HepG2 (cell line): ENCODE data around the gene ACAT1. TPM values are rescaled to one million over a fixed set of nuclear protein-coding genes. Genes with fewer than 3 reads are reported as not detected.

Experiments
- ATM ChIP-seq: fragments of 450-650 bp; IDR thresholded peaks from 2 replicates; pipeline ENCODE4 v1.7.1; 2017; ENCODE audit warnings: mild to moderate bottlenecking, borderline replicate concordance
- BHLHE40 ChIP-seq: IDR thresholded peaks from 2 replicates; pipeline ENCODE4 v1.6.1; 2011; ENCODE audit warnings: low read length, improper control_type of control experiment
- EEA1 ChIP-seq: sonication (generic); formaldehyde crosslinking; IDR thresholded peaks from 2 replicates; pipeline ENCODE4 v1.5.1; 2020; ENCODE audit warnings: mild to moderate bottlenecking, missing genetic modification reagents, borderline replicate concordance
- HIVEP1 ChIP-seq: sonication (generic); formaldehyde crosslinking; IDR thresholded peaks from 2 replicates; pipeline ENCODE4 v1.4.0; 2020; ENCODE audit warnings: mild to moderate bottlenecking, missing genetic modification reagents
- PHF20 ChIP-seq: sonication (generic); formaldehyde crosslinking; IDR thresholded peaks from 2 replicates; pipeline ENCODE4 v1.5.0; 2020; ENCODE audit warnings: mild to moderate bottlenecking, missing genetic modification reagents
- PHF21A ChIP-seq: sonication (generic); formaldehyde crosslinking; IDR thresholded peaks from 2 replicates; pipeline ENCODE4 v1.5.0; 2020; ENCODE audit warnings: mild to moderate bottlenecking, missing genetic modification reagents
- RBAK ChIP-seq: sonication (generic); formaldehyde crosslinking; IDR thresholded peaks from 2 replicates; pipeline ENCODE4 v1.5.1; 2020; ENCODE audit warnings: mild to moderate bottlenecking, missing genetic modification reagents
- RBM39 ChIP-seq: fragments of 200-400 bp; formaldehyde crosslinking; IDR thresholded peaks from one replicate; pipeline ENCODE4 v1.6.1; 2018; ENCODE audit warnings: antibody characterized with exemption, mild to moderate bottlenecking, low read depth, low read length; ENCODE audit not compliant: poor library complexity, severe bottlenecking
- SETDB1 ChIP-seq: sonication (generic); formaldehyde crosslinking; IDR thresholded peaks from 2 replicates; pipeline ENCODE4 v1.5.1; 2020; ENCODE audit warnings: missing genetic modification reagents, mild to moderate bottlenecking, borderline replicate concordance
- SNAI1 ChIP-seq: sonication (generic); formaldehyde crosslinking; IDR thresholded peaks from 2 replicates; pipeline ENCODE4 v1.5.0; 2020; ENCODE audit warnings: mild to moderate bottlenecking, missing genetic modification reagents, borderline replicate concordance
- SP140L ChIP-seq: sonication (generic); formaldehyde crosslinking; IDR thresholded peaks from 2 replicates; pipeline ENCODE4 v1.4.0; 2020; ENCODE audit warnings: missing genetic modification reagents, borderline replicate concordance
- STAG1 ChIP-seq: sonication (generic); formaldehyde crosslinking; IDR thresholded peaks from 2 replicates; pipeline ENCODE4 v1.4.0; 2020; ENCODE audit warnings: missing genetic modification reagents
- ZNF20 ChIP-seq: sonication (generic); formaldehyde crosslinking; IDR thresholded peaks from 2 replicates; pipeline ENCODE4 v1.4.0; 2020; ENCODE audit warnings: mild to moderate bottlenecking, moderate library complexity, missing genetic modification reagents
- ZNF629 ChIP-seq: sonication (generic); formaldehyde crosslinking; conservative IDR thresholded peaks from 2 replicates; pipeline ENCODE4 v1.5.0; 2020; ENCODE audit warnings: missing genetic modification reagents
- polyA plus RNA-seq, 8 experiments: library from polyadenylated mRNA; depleted of rRNA in 3 of 8; stranded (reverse) in 7 of 8; unstranded in 1 of 8; fragments of >200 nt; fragmentation: Illumina TruSeq in 4 of 8; extraction: Trizol in 4 of 8; gene quantifications; 2 replicates each; pipeline versions ENCODE4 v1.2.1 to v1.2.3, GENCODE V29; 2011 to 2016; ENCODE audit warnings: low read depth in 4 of 8, missing spikeins in 1 of 8, mixed read lengths in 1 of 8; ENCODE audit not compliant: insufficient read depth in 1 of 8
- total RNA-seq, 5 experiments: library from RNA; depleted of rRNA; stranded (reverse); fragments of >200 nt; fragmentation: Illumina TruSeq; extraction: Trizol; gene quantifications; 2 replicates each; pipeline ENCODE4 v1.2.3, GENCODE V29; 2016; ENCODE audit warnings: low read depth in 1 of 5
- TF ChIP-seq, protein P1 (sequence below): sonication (generic); formaldehyde crosslinking; IDR thresholded peaks from 2 replicates; pipeline ENCODE4 v1.5.0; 2020; ENCODE audit warnings: mild to moderate bottlenecking, missing genetic modification reagents, borderline replicate concordance
- TF ChIP-seq, protein P2 (sequence below): sonication (generic); formaldehyde crosslinking; IDR thresholded peaks from 2 replicates; pipeline ENCODE4 v1.9.0; 2021; ENCODE audit warnings: missing genetic modification reagents, mild to moderate bottlenecking, borderline replicate concordance
- TF ChIP-seq, protein P3 (sequence below): sonication (generic); formaldehyde crosslinking; IDR thresholded peaks from 2 replicates; pipeline ENCODE4 v1.4.0; 2020; ENCODE audit warnings: missing genetic modification reagents
- TF ChIP-seq, protein P4 (sequence below): sonication (generic); formaldehyde crosslinking; IDR thresholded peaks from 2 replicates; pipeline ENCODE4 v1.8.1; 2023; ENCODE audit warnings: mild to moderate bottlenecking, moderate library complexity, missing genetic modification reagents

The ACAT1 gene
- total and polyA plus RNA-seq, 2 of the 13 experiments (the other 11 are each of a cell fraction or from before 2014, with no cell fraction given) = 103 to 165 TPM

DNA sequence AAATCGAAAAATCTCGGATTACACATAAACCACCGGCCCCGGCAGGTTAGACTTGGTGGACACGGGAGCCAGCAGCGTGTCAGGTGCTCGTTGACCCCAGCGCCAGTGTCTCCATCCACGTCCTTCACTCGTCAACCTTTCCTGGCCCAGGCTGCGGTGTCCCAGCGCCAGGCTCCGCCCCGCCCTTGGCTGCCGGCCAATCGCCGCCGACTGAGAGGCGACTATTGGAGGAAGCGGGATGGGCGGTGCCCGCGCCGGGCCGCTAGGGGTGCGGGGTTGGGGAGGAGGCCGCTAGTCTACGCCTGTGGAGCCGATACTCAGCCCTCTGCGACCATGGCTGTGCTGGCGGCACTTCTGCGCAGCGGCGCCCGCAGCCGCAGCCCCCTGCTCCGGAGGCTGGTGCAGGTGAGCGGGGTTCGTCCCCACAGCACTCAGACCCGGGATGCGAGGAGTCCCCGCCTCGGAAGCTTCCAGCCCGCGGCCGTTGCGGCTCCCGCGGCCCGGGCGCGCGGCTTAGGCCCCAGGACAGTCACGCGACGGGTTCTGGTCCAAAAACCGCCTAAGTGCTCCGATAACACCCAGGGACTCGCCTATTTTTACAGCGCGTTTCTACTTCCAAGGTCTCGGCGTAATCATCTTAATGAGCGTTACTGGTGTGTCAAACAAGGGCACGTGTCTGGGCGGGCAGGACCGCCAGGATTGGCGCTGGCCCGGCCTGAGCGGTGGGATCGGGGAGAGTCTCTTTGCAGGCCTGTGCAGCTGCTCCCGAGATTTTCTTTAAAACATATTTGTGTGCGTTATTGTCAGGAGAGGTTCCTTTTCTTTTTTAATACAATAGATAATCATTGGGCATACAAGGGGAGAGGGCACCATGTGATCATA, at the start of gene ACAT1 (continued):
- TF ChIP-seq PHF21A (CRISPR knock-in tag) (peak; percentile 54), RBM39 (peak; percentile 59), HIVEP1 (CRISPR knock-in tag) (no peak), SNAI1 (CRISPR knock-in tag) (no peak), PHF20 (CRISPR knock-in tag) (peak; percentile 33), ZNF629 (CRISPR knock-in tag) (no peak), ZNF20 (CRISPR knock-in tag) (0 out of 2 replicates have a peak, but pooled peaks have one; percentile 54), STAG1 (0 out of 2 replicates have a peak, but pooled peaks have one; percentile 2), ATM (no peak), RBAK (CRISPR knock-in tag) (no peak), SP140L (CRISPR knock-in tag) (no peak), EEA1 (CRISPR knock-in tag) (peak; percentile 87; the same call in 1 of the 2 replicates), SETDB1 (CRISPR knock-in tag) (no peak), BHLHE40 (peak; percentile 56; the same call in 1 of the 2 replicates)
- TF ChIP-seq, protein P1, sequence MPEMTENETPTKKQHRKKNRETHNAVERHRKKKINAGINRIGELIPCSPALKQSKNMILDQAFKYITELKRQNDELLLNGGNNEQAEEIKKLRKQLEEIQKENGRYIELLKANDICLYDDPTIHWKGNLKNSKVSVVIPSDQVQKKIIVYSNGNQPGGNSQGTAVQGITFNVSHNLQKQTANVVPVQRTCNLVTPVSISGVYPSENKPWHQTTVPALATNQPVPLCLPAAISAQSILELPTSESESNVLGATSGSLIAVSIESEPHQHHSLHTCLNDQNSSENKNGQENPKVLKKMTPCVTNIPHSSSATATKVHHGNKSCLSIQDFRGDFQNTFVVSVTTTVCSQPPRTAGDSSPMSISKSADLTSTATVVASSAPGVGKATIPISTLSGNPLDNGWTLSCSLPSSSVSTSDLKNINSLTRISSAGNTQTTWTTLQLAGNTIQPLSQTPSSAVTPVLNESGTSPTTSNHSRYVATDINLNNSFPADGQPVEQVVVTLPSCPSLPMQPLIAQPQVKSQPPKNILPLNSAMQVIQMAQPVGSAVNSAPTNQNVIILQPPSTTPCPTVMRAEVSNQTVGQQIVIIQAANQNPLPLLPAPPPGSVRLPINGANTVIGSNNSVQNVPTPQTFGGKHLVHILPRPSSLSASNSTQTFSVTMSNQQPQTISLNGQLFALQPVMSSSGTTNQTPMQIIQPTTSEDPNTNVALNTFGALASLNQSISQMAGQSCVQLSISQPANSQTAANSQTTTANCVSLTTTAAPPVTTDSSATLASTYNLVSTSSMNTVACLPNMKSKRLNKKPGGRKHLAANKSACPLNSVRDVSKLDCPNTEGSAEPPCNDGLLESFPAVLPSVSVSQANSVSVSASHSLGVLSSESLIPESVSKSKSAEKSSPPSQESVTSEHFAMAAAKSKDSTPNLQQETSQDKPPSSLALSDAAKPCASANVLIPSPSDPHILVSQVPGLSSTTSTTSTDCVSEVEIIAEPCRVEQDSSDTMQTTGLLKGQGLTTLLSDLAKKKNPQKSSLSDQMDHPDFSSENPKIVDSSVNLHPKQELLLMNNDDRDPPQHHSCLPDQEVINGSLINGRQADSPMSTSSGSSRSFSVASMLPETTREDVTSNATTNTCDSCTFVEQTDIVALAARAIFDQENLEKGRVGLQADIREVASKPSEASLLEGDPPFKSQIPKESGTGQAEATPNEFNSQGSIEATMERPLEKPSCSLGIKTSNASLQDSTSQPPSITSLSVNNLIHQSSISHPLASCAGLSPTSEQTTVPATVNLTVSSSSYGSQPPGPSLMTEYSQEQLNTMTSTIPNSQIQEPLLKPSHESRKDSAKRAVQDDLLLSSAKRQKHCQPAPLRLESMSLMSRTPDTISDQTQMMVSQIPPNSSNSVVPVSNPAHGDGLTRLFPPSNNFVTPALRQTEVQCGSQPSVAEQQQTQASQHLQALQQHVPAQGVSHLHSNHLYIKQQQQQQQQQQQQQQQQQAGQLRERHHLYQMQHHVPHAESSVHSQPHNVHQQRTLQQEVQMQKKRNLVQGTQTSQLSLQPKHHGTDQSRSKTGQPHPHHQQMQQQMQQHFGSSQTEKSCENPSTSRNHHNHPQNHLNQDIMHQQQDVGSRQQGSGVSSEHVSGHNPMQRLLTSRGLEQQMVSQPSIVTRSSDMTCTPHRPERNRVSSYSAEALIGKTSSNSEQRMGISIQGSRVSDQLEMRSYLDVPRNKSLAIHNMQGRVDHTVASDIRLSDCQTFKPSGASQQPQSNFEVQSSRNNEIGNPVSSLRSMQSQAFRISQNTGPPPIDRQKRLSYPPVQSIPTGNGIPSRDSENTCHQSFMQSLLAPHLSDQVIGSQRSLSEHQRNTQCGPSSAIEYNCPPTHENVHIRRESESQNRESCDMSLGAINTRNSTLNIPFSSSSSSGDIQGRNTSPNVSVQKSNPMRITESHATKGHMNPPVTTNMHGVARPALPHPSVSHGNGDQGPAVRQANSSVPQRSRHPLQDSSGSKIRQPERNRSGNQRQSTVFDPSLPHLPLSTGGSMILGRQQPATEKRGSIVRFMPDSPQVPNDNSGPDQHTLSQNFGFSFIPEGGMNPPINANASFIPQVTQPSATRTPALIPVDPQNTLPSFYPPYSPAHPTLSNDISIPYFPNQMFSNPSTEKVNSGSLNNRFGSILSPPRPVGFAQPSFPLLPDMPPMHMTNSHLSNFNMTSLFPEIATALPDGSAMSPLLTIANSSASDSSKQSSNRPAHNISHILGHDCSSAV = peak; percentile 91; the same call in 1 of the 2 replicates
- TF ChIP-seq, protein P2, sequence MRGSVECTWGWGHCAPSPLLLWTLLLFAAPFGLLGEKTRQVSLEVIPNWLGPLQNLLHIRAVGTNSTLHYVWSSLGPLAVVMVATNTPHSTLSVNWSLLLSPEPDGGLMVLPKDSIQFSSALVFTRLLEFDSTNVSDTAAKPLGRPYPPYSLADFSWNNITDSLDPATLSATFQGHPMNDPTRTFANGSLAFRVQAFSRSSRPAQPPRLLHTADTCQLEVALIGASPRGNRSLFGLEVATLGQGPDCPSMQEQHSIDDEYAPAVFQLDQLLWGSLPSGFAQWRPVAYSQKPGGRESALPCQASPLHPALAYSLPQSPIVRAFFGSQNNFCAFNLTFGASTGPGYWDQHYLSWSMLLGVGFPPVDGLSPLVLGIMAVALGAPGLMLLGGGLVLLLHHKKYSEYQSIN (CRISPR knock-in tag) = no peak
- TF ChIP-seq, protein P3, sequence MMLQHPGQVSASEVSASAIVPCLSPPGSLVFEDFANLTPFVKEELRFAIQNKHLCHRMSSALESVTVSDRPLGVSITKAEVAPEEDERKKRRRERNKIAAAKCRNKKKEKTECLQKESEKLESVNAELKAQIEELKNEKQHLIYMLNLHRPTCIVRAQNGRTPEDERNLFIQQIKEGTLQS (CRISPR knock-in tag) = 0 out of 2 replicates have a peak, but pooled peaks have one; percentile 18
- TF ChIP-seq, protein P4, sequence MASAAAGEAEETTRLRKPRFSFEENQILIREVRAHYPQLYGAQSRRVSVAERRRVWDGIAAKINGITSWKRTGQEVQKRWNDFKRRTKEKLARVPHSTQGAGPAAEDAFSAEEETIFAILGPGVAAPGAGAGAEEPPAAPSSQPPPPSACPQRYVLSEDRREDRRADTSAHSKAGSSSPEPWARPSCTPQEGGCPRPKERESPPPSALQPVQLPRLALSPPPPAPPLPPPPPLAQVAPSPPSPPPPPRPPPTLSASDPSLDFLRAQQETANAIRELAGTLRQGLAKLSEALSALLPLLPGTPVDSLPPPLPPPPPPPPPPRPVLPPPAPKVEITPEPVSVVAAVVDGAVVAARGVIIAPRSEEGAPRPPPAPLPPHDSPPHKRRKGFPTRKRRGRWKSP (CRISPR knock-in tag) = peak; percentile 94
